NT2/D1 (cell line): ENCODE measurements around the gene GPATCH3.

ENCODE experiments used
- YY1 ChIP-seq: IDR thresholded peaks from 2 replicates; pipeline ENCODE4 v1.6.1; 2011; ENCODE audit not compliant: insufficient read length, insufficient read depth
- ZNF274 ChIP-seq: IDR thresholded peaks from 2 replicates; pipeline ENCODE4 v1.6.1; 2011; ENCODE audit warnings: mild to moderate bottlenecking, low read depth, low read length

- no peak for TF ChIP-seq ZNF274
- TF ChIP-seq YY1, result no peak
These were observed 41.2 kb downstream of the GPATCH3 start for GRCh38 chr1:26858891-26859640.
